Renal pelvis (tissue), 12 donors: ENCODE measurements around the gene EIF1. TPM values are rescaled to one million over a fixed set of nuclear protein-coding genes. Genes with fewer than 3 reads are reported as not detected.
"Not testable (repeated sequence)": the region's sequence is repeated elsewhere in the genome, so short reads cannot be mapped to it uniquely, and the experiment has no call there.

Experiments used
- DNase-seq: peaks from one replicate; pipeline ENCODE4 v3.0.0-alpha.2; 2013
- long read RNA-seq, 16 experiments: transcript quantifications; one replicate each; lab custom pipeline, GENCODE V29; 2026
- polyA plus RNA-seq, 3 donors: library from polyadenylated mRNA; unstranded; fragments of 120-200 nt; gene quantifications; one replicate each; pipeline ENCODE4 v1.2.1, GENCODE V29; 2013; ENCODE audit not compliant: insufficient read length in 3 of 3

EIF1 gene
- 100 to 1,000 TPM; 651 to 702 (median 684) TPM for polyA plus RNA-seq
- long read RNA-seq, donor 1, transcript EIF1-202 (2 exons, 2,170 nt), result minor isoform, 6 of 512 reads
- long read RNA-seq, donor 1, transcript EIF1-203 (4 exons, 2,330 nt), result major isoform, 471 of 512 reads
- long read RNA-seq, donor 1, partial matches to known transcripts, result 25 of 512 reads
- long read RNA-seq, donor 1, other reads (novel, unspliced or antisense), result 5 of 512 reads
- long read RNA-seq, donor 2, transcript EIF1-202 (2 exons, 2,170 nt), result minor isoform, 13 of 557 reads
- long read RNA-seq, donor 2, transcript EIF1-203 (4 exons, 2,330 nt), result major isoform, 503 of 557 reads
- long read RNA-seq, donor 2, transcript EIF1-201 (3 exons, 1,120 nt), result minor isoform, 5 of 557 reads
- long read RNA-seq, donor 2, partial matches to known transcripts, result 27 of 557 reads
- long read RNA-seq, donor 2, other reads (novel, unspliced or antisense), result 6 of 557 reads
- long read RNA-seq, donor 3, transcript EIF1-202 (2 exons, 2,170 nt), result minor isoform, 12 of 578 reads
- long read RNA-seq, donor 3, transcript EIF1-203 (4 exons, 2,330 nt), result major isoform, 513 of 578 reads
- long read RNA-seq, donor 3, partial matches to known transcripts, result 44 of 578 reads
- long read RNA-seq, donor 3, other reads (novel, unspliced or antisense), result 5 of 578 reads
- long read RNA-seq, donor 4, transcript EIF1-203 (4 exons, 2,330 nt), result major isoform, 617 of 686 reads
- long read RNA-seq, donor 4, transcript EIF1-202 (2 exons, 2,170 nt), result minor isoform, 13 of 686 reads
- long read RNA-seq, donor 4, partial matches to known transcripts, result 45 of 686 reads
- long read RNA-seq, donor 4, other reads (novel, unspliced or antisense), result 8 of 686 reads
- long read RNA-seq, donor 5, transcript EIF1-203 (4 exons, 2,330 nt), result major isoform, 292 of 327 reads
- long read RNA-seq, donor 5, partial matches to known transcripts, result 21 of 327 reads
- long read RNA-seq, donor 5, other reads (novel, unspliced or antisense), result 6 of 327 reads
- long read RNA-seq, donor 6, transcript EIF1-203 (4 exons, 2,330 nt), result major isoform, 355 of 389 reads
- long read RNA-seq, donor 6, transcript EIF1-202 (2 exons, 2,170 nt), result minor isoform, 8 of 389 reads
- long read RNA-seq, donor 6, partial matches to known transcripts, result 22 of 389 reads
- long read RNA-seq, donor 6, other reads (novel, unspliced or antisense), result 0 of 389 reads
- long read RNA-seq, donor 7, transcript EIF1-202 (2 exons, 2,170 nt), result minor isoform, 20 of 739 reads
- long read RNA-seq, donor 7, transcript EIF1-203 (4 exons, 2,330 nt), result major isoform, 615 of 739 reads
- long read RNA-seq, donor 7, transcript EIF1-201 (3 exons, 1,120 nt), result minor isoform, 9 of 739 reads
- long read RNA-seq, donor 7, partial matches to known transcripts, result 94 of 739 reads
- long read RNA-seq, donor 7, other reads (novel, unspliced or antisense), result 0 of 739 reads
- long read RNA-seq, donor 8, transcript EIF1-203 (4 exons, 2,330 nt), result major isoform, 279 of 316 reads
- long read RNA-seq, donor 8, transcript EIF1-202 (2 exons, 2,170 nt), result minor isoform, 13 of 316 reads
- long read RNA-seq, donor 8, partial matches to known transcripts, result 19 of 316 reads
- long read RNA-seq, donor 8, other reads (novel, unspliced or antisense), result 0 of 316 reads
- long read RNA-seq, donor 9, transcript EIF1-203 (4 exons, 2,330 nt), result major isoform, 634 of 689 reads
- long read RNA-seq, donor 9, transcript EIF1-201 (3 exons, 1,120 nt), result minor isoform, 5 of 689 reads
- long read RNA-seq, donor 9, transcript EIF1-202 (2 exons, 2,170 nt), result minor isoform, 11 of 689 reads
- long read RNA-seq, donor 9, partial matches to known transcripts, result 32 of 689 reads
- long read RNA-seq, donor 9, other reads (novel, unspliced or antisense), result 5 of 689 reads
- long read RNA-seq, donor 10, transcript EIF1-202 (2 exons, 2,170 nt), result minor isoform, 17 of 562 reads
- long read RNA-seq, donor 10, transcript EIF1-203 (4 exons, 2,330 nt), result major isoform, 502 of 562 reads
- long read RNA-seq, donor 10, transcript EIF1-201 (3 exons, 1,120 nt), result minor isoform, 7 of 562 reads
- long read RNA-seq, donor 10, partial matches to known transcripts, result 29 of 562 reads
- long read RNA-seq, donor 10, other reads (novel, unspliced or antisense), result 7 of 562 reads
- long read RNA-seq, donor 11, transcript EIF1-203 (4 exons, 2,330 nt), result major isoform, 317 of 359 reads
- long read RNA-seq, donor 11, transcript EIF1-202 (2 exons, 2,170 nt), result minor isoform, 5 of 359 reads
- long read RNA-seq, donor 11, partial matches to known transcripts, result 34 of 359 reads
- long read RNA-seq, donor 11, other reads (novel, unspliced or antisense), result 0 of 359 reads
- long read RNA-seq, donor 12, transcript EIF1-201 (3 exons, 1,120 nt), result minor isoform, 6 of 626 reads
- long read RNA-seq, donor 12, transcript EIF1-203 (4 exons, 2,330 nt), result major isoform, 569 of 626 reads
- long read RNA-seq, donor 12, transcript EIF1-202 (2 exons, 2,170 nt), result minor isoform, 11 of 626 reads
- long read RNA-seq, donor 12, partial matches to known transcripts, result 32 of 626 reads
- long read RNA-seq, donor 12, other reads (novel, unspliced or antisense), result 7 of 626 reads
- long read RNA-seq, donor 13, transcript EIF1-203 (4 exons, 2,330 nt), result major isoform, 228 of 277 reads
- long read RNA-seq, donor 13, transcript EIF1-202 (2 exons, 2,170 nt), result minor isoform, 8 of 277 reads
- long read RNA-seq, donor 13, partial matches to known transcripts, result 32 of 277 reads
- long read RNA-seq, donor 13, other reads (novel, unspliced or antisense), result 6 of 277 reads
- long read RNA-seq, donor 14, result 0 reads
- long read RNA-seq, donor 15, result 0 reads
- long read RNA-seq, donor 16, transcript EIF1-202 (2 exons, 2,170 nt), result minor isoform, 15 of 726 reads
- long read RNA-seq, donor 16, transcript EIF1-203 (4 exons, 2,330 nt), result major isoform, 645 of 726 reads
- long read RNA-seq, donor 16, transcript EIF1-201 (3 exons, 1,120 nt), result minor isoform, 7 of 726 reads
- long read RNA-seq, donor 16, partial matches to known transcripts, result 51 of 726 reads
- long read RNA-seq, donor 16, other reads (novel, unspliced or antisense), result 7 of 726 reads

DNA sequence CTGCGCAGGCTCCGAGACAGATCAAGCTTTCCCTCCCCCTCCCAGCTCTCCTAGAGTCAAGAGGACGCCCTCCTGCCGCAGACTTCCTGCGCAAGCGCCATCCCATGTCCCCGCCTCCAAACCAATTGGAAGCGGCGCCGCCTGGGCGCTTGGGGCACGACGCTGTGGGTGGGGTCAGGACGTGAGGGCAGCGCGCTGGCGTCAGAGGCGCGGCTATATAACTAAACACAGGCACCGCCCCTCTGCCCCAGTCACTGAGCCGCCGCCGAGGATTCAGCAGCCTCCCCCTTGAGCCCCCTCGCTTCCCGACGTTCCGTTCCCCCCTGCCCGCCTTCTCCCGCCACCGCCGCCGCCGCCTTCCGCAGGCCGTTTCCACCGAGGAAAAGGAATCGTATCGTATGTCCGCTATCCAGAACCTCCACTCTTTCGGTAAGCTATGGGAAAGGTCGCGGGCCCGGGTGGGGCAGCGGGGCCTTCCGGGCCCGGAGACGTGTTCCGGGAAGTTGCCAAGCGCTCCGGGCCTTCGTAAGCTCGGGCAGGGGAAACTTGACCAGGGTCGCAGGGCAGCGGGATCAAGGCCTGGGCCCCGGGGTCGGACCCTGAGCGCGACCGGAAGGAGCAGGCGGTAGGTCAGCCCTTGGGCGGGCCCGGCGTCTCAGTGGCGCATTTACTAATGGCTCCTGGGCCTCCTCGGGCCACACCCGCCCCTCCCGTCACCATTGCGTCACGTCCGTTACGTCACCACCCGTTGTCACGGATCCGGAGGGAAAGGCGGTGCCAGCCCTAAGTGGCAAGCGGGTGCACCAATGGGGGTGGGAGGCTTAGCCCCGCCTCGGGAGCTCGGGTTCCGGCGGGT, at the start of gene EIF1:
TSS of gene EIF1 (plus strand) at position 245 of the 856 bp plus-strand sequence. CDS start at position 399, 154 bp downstream.
- peak; percentile 99 for DNase-seq

DNA sequence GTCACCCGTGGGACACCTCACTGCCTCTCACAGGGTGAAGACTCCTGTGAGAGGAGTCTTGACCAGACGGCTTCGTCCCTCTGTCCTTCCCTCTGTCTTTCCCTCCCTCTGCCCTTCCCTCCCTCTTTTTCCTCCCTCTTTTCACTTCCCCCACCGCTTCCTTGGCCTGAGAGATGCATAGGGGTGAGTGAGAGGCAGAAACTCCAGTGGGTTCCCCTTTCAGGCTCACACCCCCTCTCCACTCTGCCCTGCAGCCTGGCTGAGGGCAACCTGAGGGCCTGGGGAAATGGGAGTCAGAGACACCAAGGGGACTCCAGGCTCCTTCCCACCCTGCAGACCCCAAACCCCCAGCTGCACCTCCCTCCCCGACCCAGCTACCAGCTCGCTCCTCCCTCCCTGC, 49.7 kb upstream of the EIF1 start:
- no peak for DNase-seq

DNA sequence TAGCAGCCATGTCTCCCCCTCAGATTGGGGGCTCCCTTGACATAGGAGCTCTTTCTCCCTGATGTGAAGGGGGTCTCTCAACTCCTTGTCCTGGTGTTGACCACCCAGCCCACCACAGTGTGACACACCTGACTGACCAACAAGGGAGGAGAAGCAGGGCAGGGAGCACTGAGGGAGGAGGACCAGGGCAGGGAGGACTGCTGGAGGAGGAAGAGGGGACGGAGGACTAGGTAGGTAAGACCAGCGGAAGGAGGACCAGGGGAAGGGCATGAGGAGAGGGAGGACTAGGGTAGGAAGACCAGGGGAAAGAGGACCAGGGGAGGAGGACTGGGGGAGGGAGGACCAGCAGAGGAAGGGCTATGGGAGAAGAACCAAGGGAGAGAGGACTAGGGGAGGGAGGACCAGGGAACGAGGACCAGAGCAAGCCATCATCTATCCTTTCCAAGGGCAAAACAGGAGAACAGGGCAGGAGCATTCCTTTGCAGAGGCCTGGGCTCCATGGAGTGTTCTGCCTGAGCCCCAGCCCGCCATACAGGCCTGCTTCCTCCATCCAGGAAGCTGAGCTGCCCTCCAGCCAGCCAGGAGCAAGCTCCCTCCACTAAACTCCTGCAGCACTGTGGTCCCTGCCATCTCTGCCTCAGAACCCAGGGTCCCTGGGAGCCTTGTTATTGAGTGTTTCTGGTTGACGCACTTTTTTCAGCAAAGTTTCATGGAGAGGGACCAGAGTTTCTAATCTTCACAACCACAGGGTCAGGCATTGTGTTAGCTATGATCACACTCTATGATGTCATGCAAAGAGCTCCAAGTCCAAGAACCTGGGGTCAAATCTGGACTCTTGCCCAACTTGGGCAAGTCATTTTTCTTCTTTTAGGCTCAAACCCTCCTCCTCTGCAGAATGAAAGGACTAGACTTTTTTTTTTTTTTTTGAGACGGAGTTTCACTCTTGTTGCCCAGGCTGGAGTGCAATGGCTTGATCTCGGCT, 48.9 kb upstream of the EIF1 start:
- no peak for DNase-seq

DNA sequence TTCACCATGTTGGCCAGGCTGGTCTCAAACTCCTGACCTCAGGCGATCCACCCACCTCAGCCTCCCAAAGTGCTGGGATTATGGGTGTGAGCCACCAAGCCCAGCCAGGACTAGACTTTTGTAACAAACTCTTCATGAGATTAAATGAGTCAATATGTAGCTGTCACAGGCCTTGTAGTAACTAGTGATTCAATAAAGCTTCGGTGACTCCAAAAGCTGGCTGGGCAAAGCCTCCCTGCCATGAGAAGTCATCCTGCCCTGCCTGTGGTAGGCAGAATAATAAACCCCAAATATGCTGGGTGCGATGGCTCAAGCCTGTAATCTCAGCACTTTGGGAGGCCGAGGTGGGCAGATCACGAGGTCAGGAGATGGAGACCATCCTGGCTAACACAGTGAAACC, 48.1 kb upstream of the EIF1 start:
- DNase-seq, result not testable (repeated sequence)

DNA sequence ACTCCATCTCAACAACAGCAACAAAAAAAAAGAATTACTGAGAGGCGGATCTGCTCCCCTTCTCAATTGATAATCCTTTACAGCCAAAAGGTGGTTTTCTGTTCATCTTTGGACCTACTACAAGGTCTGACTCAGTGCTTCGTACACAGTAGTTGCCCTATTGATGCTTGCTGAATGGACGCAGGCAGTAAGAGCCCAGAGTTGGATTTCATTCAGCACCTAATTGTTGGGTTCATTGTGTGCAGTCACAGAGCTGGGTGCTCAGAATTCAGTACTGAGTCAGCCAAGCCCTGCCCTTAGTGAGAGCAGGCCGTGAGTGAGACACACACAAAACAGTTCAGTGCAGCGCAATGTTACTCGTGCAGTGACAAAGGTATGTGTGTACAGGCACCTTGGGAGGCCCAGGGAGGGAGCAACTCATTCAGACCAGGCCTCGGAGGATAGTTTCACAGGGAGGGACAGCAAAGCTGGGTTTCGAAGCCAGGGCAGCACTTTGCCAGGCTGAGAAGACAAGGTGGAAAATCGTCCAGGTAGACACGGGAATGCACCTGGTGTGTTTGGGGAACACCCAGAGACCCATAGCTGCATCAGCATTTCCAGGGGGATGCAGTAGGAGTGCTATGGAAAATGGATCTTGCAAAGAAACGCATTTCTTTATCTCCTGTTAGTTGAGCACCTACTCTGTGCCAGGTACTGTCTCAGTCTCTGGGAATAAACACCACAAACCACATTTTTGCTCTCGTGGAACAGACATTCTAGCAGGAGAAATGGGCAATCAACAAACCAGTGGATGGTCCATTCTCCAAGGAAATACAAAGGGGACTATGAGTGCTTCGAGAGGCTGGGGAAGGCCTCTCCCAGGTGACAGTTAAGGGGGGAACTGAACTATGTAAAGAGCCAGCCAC, 46.2 kb upstream of the EIF1 start:
- no peak for DNase-seq

DNA sequence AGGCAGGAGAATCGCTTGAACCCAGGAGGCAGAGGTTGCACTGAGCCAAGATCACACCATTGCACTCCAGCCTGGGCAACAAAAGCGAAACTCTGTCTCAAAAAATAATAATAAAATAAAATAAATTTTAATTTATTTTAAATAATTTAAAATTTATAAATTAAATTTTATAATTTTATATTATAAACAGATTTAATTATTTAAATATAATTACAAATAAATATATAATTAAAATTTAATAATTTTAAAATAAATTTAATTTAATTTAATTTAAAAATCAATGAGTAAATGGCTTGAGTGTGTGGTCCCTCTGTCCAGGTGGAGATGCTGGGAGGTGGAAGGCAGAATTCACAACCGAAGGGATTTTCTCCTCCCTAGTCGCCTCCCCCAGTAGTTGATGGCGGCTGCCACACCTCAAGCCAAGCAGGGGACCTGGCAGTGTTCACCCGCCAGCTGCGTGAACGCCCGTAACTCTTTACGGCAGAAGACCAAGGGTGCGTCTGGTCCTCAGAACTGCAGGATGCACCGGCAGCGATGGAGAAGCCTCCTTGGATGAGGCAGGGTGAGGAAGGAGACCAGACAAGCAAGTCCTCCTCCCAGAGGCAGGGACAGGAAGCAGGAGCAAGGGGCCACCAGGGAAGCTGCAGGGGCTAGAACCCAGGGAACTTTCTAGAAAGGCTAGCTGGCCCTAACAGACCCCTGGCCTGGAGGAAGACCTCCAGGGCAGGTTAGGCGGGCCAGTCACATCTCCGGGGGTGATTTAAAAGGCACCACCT, 41.5 kb upstream of the EIF1 start:
- DNase-seq, result no peak

DNA sequence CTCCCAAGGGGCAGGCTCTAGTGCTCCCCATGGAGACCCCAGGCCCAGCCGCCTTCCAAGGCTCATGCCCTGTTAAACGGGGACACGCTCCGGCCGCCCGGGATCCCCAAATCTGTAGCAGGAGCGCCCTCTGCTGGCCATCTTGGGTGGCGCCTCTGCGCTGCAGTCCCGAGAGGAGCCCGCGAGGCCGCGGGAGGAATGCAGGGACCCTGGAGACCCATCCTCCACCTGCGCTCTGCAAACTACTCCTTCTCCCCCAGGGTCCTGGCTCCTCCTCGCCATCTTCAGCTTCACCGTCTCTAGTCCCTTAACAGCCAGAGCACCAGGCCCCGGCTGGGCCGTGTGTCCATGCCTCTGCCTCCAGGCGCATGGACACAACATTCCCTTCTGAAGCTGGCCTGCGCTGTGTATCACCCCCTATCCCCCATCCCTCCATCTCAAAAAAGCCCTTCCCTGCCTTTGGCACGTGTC, 40.7 kb upstream of the EIF1 start:
- peak; percentile 81 for DNase-seq

DNA sequence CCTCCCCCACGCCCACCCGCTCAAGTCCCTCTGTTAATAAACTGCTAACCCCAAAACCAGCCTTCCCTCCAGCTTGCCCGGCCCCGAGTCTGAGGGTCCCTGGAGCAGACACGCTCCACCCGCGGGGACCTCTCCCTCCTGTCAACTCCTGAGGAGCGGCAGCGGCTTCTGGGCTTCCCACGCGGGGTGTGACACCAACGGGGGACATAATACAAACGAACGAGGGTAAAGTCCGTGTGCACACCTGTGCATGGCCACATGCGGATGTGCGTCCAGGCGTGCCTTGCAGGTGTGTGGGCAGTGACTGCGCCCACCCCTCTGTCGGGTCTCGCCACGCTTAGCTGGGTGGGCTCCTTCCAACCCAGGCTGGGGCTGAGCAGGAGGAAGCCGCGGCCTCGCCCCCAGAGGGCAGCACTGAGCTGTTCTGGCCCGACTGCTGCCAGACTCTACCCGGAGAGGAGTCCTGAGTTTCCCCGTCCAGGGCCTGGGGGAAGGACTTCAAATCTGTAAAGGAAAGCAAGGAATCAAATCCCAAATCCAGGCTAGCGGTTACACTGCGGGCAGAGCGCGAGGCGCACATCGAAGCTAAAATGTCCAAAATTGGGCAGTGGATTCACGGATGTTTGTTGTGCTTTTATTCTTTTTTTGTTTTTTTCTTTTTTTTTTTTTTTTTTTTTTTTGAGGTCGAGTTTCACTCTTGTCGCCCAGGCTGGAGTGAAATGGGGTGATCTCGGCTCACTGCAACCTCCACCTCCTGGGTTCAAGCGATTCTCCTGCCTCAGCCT, 40.1 kb upstream of the EIF1 start:
- DNase-seq, result peak; percentile 85

DNA sequence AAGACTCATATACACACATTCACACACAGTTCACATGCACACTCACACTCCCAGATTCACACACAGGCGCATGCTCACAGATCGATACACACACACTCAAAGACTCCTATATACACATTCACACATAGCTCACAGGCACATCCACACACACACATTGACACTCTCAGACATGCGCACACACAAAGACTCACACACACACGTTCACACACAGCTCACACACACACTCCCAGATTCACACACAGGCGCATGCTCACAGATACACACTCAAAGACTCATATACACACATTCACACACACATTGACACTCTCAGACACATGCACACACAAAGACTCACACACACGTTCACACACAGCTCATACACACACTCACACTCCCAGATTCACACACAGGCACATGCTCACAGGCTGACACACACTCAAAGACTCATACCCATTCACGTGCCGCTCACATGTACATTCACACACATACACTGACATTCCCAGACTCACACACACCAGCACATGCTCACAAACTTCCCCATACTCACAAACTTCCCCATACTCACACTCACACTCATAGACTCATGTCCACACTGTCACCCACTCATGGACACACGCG, 38.7 kb upstream of the EIF1 start:
- DNase-seq, result no peak

DNA sequence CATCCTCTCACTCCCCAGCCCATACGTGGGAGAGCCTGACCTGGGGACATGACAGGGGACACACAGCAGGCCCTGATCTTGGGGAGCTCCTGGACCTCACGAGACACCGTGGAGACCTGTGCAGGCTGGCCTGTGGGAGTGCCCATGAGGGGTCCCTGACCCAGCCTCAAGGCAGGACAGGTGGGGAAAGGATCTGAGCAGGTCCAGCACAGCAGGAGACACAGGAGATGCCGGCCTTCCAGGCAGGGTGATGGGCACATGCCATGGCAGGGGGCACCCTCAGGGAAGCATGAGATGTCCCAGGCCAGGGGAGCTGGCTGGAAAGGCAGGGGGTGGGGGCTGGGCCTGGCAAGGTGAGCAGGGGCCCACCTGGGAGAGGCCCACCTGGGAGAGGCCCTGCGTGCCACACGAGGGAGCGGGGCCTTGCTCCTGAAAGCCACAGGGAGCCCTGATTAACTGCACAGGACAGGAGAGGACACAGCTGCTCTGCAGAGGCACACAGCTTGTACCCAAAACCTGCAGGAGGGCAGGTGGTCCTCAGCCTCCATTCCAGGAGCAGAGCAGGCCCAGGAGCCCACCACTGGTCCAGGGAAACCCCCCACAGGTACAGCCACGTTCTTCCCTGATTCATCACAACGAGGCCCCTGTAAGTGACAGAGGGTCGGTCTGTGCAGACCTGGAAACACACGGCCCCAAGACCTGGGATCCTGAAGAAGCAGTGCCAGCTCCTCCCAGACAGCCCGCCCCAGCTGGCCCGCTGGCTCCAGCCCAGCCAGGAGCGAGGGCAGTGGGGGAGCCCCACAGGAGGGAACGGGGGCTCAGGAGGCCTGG, 37.7 kb upstream of the EIF1 start:
- no peak for DNase-seq
